ENCODE results near the gene PLA2G2D. TPM values are rescaled to one million over a fixed set of nuclear protein-coding genes. Genes with fewer than 3 reads are reported as not detected.

Gene PLA2G2D, protein sequence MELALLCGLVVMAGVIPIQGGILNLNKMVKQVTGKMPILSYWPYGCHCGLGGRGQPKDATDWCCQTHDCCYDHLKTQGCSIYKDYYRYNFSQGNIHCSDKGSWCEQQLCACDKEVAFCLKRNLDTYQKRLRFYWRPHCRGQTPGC
- total RNA-seq (2014; rRNA removed; shearing (Covaris generic)), result not detected in 2 replicates

DNA sequence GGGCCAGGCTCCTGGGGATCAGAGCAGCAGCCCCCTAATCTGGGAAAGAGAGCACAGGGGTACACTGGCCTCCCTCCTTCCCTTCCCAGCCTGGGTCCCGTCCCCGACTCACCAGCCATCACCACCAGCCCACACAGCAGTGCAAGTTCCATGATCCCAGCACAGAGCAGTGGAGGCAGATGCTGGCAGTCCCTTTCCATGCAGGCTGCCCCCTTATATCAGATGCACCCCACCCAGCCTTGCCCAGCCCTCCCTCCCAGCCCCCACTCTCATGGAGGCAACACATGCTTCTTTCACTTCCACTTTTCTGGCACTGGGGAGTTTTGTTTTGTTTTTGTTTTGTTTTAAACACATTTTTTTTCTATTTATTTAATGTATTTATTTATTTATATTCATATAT is at the start of gene PLA2G2D:
Gene PLA2G2D (minus strand): TSS at position 190 of the 400 bp plus-strand sequence. CDS start 38 bp downstream, at position 152.
- no peaks in the 10 kb centered on the region for H3K36me3 ChIP-seq
- H3K9me3 ChIP-seq (replicated peaks), result no peaks in the 10 kb centered on the region
- H3K27ac ChIP-seq, result no peak within 1 kb of the TSS
- H3K4me3 ChIP-seq, result no peak within 1 kb of the TSS
- H3K27me3 ChIP-seq (replicated peaks), result peaks cover 27% of the 10 kb centered on the region
- no peaks in the 10 kb centered on the region for H3K4me1 ChIP-seq (replicated peaks)
- DNase-seq (ENCODE audit: low read depth in 1 of 2, low spot score in 2 of 2), result no peak

DNA sequence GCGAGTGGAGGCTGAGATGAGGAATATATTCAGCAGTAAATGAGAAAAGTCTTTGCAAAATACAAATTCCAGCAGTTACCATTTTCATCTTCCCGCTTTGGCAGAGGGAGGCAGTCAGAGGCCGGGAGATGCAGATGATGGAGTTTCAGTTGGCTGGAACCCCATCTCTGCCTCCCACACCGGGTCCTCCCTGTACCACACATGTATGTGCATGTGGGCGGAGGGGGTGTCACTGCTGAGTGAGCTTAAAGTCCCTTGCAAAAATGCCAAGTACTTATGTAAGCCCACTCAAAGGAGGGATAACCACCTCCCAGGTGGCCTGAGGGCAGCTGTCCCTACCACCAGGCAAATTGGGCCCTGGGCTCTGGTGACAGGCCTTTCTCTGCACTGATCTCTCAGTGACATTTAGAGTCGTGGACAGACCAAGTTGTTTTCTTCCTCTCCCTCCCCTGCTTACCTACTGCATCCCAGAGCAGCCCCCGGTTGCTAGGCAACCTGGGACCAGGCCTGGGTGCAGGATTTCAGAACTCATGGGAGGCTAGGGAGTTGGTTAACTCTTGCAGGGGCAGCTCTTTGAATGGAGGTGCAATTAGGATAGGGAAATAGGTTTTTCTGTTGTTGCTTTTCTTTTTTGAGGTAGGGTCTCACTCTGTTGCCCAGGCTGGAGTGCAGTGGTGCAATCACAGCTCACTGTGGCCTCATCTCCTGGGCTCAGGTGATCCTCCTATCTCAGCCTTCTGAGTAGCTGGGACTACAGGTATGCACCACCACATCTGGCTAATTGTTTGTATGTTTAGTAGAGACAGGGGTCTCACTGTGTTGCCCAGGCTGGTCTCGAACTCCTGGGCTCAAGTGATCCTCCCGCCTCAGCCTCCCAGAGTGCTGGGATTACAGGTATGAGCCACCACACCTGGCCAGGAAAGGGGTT is 49.5 kb upstream of the PLA2G2D start:
- H3K27ac ChIP-seq, result no peak overlapping the region
- DNase-seq (ENCODE audit: low read depth in 1 of 2, low spot score in 2 of 2), result no peak
- H3K27me3 ChIP-seq (replicated peaks), result no peaks in the 10 kb centered on the region
- no peaks in the 10 kb centered on the region for H3K36me3 ChIP-seq
- no peak overlapping the region for H3K4me3 ChIP-seq
- no peaks in the 10 kb centered on the region for H3K4me1 ChIP-seq (replicated peaks)
- no peaks in the 10 kb centered on the region for H3K9me3 ChIP-seq (replicated peaks)

DNA sequence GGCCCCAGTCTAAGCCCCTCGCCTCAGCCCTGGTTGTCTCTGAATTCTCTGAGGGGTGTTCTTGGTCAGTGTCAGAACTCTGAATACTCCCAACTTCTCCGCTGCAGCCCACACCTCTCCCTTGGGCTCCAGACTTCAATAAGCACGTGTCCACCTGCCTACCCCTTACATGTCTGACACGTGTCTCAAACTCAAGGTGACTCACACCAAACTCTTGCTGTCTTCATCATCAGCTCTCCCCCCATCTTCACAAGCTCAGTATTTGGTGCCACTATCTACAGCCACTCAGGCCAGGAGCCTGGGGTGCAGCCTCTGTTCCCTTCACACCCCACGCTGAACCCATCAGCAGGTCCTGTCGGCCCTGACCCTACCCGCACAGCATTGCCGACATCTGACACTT is 47.8 kb upstream of the PLA2G2D start:
- no peaks in the 10 kb centered on the region for H3K27me3 ChIP-seq (replicated peaks)
- no peaks in the 10 kb centered on the region; the same call in none of the 2 replicates for H3K9me3 ChIP-seq (replicated peaks)
- no peak overlapping the region for H3K27ac ChIP-seq
- no peaks in the 10 kb centered on the region for H3K4me1 ChIP-seq (replicated peaks)
- DNase-seq (ENCODE audit: low read depth in 1 of 2, low spot score in 2 of 2), result no peak
- H3K4me3 ChIP-seq, result no peak overlapping the region
- H3K36me3 ChIP-seq, result no peaks in the 10 kb centered on the region

DNA sequence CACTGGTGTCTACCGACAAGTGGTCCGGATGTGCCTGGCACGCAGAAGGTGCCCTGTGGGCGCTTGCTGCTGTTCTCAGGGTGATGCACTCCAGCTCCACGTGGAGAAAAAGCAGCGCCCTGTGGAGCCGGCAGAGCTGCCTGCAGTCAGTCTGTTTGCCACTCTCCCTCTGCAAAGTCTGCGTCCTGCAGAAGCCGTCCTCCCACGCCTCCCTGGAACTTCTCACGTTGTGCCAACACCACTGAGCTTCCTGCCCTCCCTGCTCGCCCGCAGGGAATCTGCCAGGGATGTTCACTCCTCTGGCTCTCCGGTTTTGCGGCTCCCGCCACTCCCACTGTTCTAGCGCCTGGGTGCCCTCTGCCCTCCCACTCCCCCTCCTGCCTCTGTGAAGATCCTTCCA is 46.7 kb upstream of the PLA2G2D start:
- no peaks in the 10 kb centered on the region; the same call in none of the 2 replicates for H3K9me3 ChIP-seq (replicated peaks)
- no peaks in the 10 kb centered on the region for H3K4me1 ChIP-seq (replicated peaks)
- no peak overlapping the region for H3K27ac ChIP-seq
- no peaks in the 10 kb centered on the region for H3K27me3 ChIP-seq (replicated peaks)
- H3K36me3 ChIP-seq, result no peaks in the 10 kb centered on the region
- DNase-seq (ENCODE audit: low read depth in 1 of 2, low spot score in 2 of 2), result no peak
- no peak overlapping the region for H3K4me3 ChIP-seq

DNA sequence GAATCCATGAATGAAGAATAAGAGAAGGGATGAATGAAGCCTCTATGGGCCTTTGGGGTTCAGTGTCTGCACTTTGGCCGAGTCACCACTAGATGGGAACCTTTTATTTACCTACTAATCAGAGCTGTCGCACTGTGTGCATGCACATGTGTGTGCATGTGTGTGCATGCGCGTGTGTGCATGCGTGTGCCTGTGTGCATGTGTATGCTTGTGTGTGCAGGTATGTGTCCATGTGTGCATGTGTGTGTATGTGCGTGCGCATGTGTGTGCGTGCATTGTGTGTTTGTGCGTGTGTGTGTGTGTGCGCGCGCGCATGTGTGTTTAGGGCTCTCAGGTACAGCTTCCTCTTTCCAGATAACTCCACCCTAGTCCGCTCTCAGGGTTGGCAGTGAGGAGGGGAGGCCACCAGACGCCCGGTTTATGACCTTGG is 46.2 kb upstream of the PLA2G2D start:
- H3K9me3 ChIP-seq (replicated peaks), result peaks cover 3% of the 10 kb centered on the region
- no peaks in the 10 kb centered on the region for H3K36me3 ChIP-seq
- no peak overlapping the region for H3K27ac ChIP-seq
- H3K4me3 ChIP-seq, result no peak overlapping the region
- no peaks in the 10 kb centered on the region for H3K27me3 ChIP-seq (replicated peaks)
- H3K4me1 ChIP-seq (replicated peaks), result no peaks in the 10 kb centered on the region
- no peak for DNase-seq (ENCODE audit: low read depth in 1 of 2, low spot score in 2 of 2)

DNA sequence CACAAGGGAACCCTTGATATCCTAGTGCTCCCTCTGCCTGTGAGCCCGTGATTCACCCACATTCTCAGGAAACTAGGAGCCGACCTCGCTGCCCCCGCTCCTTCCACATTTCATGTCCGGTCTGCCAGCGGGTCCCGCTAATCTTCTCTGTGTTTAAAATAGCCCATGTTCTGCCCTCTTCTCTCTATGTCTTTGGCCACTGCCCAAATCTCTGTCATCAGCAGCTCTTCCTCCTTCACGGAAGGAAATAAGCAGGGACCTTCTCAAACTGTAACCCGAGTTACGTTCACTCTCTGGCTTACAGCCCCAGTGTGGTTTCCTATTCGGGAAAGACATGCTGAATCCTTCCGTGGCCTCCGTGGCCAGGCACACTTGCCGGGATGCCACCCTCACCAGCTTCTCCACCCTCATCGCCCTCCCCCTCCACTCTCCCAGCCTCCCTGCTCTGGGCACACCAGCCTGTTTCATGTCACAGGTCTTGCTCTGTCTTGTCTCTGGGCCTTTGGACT is 45.4 kb upstream of the PLA2G2D start:
- H3K27ac ChIP-seq, result no peak overlapping the region
- H3K9me3 ChIP-seq (replicated peaks), result peaks cover 11% of the 10 kb centered on the region
- DNase-seq (ENCODE audit: low read depth in 1 of 2, low spot score in 2 of 2), result no peak
- H3K4me1 ChIP-seq (replicated peaks), result no peaks in the 10 kb centered on the region
- no peaks in the 10 kb centered on the region for H3K27me3 ChIP-seq (replicated peaks)
- H3K4me3 ChIP-seq, result no peak overlapping the region
- no peaks in the 10 kb centered on the region for H3K36me3 ChIP-seq

DNA sequence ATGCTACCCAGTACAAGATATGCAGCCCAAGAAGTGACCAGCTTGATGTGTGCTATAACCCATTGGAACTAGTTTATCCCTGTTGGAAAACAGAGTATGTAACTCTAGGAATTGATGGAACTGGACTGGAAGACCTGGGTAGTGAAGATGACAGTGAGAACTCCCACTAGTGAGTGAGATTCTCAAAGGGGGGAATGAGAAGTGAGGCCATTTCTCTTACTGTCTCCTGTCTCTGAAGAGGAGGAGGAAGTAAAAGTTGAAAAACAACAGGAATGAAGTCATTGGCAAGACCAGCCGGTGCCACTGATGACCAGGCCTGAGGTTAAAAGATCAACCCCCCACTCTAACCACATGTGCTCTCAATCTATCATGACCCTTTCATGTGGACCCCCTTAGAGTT is 40.7 kb upstream of the PLA2G2D start:
- Histone ChIP-seq H3K27ac (no peak overlapping the region), H3K27me3 (replicated peaks) (no peaks in the 10 kb centered on the region), H3K4me1 (replicated peaks) (no peaks in the 10 kb centered on the region), H3K4me3 (no peak overlapping the region), H3K9me3 (replicated peaks) (peaks cover 14% of the 10 kb centered on the region), H3K36me3 (no peaks in the 10 kb centered on the region)
- no peak for DNase-seq (ENCODE audit: low read depth in 1 of 2, low spot score in 2 of 2)

DNA sequence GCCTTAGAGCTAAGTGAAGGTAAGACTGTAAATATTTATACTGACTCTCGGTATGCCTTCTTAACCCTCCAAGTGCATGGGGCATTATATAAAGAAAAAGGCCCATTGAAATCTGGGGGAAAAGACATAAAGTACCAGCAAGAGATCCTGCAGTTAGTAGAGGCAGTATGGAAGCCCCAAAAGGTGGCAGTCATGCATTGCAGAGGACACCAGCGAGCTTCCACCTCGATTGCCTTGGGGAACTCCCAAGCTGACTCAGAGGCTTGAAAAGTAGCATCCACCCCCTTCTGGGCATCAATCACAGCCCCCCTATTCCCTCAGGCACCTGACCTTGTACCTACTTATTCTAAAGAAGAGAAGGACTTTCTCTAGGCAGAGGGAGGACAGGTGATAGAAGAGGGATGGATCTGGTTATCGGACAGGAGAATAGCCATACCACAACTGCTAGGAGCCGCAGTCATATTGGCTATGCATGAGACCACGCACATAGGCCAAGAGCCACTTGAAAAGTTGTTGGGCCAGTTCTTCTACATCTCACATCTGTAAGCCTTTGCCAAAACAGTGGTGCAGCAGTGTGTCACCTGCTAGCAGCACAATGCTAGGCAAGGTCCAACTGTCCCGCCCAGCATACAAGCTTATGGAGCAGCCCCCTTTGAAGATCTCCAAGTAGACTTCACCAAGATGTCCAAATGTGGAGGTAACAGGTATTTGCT is 39.2 kb upstream of the PLA2G2D start:
- H3K4me3 ChIP-seq, result no peak overlapping the region
- H3K27me3 ChIP-seq (replicated peaks), result no peaks in the 10 kb centered on the region
- no peak overlapping the region for H3K27ac ChIP-seq
- H3K36me3 ChIP-seq, result no peaks in the 10 kb centered on the region
- no peak for DNase-seq (ENCODE audit: low read depth in 1 of 2, low spot score in 2 of 2)
- H3K4me1 ChIP-seq (replicated peaks), result no peaks in the 10 kb centered on the region
- peaks cover 14% of the 10 kb centered on the region for H3K9me3 ChIP-seq (replicated peaks)

DNA sequence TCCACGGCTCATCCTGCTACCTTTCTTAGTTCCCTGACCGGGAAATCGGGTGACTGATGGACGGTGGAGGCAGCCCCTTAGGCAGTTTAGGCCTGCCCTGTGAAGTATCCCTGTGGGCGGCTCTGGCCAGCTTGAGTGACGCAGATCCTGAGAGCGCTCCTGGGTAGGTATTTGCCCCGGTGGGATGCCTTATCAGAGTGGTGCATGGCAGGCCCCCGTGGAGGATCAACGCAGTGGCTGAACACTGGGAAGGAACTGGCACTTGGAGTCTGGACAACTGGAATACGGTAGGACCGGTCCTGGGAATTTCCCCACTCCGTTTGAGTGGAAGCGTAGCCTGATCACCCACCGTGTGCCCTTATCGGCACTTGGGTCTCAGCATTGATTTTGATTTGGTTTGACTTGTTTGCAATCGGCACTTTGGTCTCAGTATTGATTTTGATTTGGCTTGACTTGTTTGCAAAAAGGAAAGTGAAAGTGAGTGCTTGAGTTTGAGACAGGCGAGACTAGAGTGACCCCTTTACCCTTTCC is 35.0 kb upstream of the PLA2G2D start:
- Histone ChIP-seq H3K36me3 (no peaks in the 10 kb centered on the region), H3K27ac (no peak overlapping the region), H3K4me3 (no peak overlapping the region), H3K4me1 (replicated peaks) (peaks cover 4% of the 10 kb centered on the region), H3K9me3 (replicated peaks) (no peaks in the 10 kb centered on the region), H3K27me3 (replicated peaks) (no peaks in the 10 kb centered on the region)
- DNase-seq (ENCODE audit: low read depth in 1 of 2, low spot score in 2 of 2), result no peak

DNA sequence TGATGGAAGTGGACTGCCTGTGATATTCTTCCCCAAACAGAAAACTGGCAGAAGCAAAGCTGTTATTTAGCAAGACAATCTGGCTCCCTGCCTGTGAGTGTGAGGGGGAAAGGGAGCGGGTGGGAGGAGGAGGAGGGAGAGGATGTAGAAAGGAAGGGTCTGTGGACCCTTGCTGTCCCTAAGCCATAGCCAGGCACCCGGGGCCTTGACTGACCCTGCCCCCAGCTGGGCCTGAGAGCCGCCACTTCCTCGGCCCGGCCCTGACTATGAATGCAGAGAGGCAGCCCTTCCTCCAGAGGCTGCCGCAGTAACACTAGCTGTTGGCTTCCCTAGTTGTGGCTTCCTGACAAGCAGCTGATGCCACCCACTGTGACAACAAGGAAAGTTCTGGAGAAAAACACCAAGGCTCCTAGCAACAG is 33.7 kb upstream of the PLA2G2D start:
- Histone ChIP-seq H3K4me3 (no peak overlapping the region), H3K36me3 (no peaks in the 10 kb centered on the region), H3K4me1 (replicated peaks) (peaks cover 4% of the 10 kb centered on the region), H3K27me3 (replicated peaks) (no peaks in the 10 kb centered on the region), H3K9me3 (replicated peaks) (no peaks in the 10 kb centered on the region), H3K27ac (no peak overlapping the region)
- DNase-seq (ENCODE audit: low read depth in 1 of 2, low spot score in 2 of 2), result no peak

DNA sequence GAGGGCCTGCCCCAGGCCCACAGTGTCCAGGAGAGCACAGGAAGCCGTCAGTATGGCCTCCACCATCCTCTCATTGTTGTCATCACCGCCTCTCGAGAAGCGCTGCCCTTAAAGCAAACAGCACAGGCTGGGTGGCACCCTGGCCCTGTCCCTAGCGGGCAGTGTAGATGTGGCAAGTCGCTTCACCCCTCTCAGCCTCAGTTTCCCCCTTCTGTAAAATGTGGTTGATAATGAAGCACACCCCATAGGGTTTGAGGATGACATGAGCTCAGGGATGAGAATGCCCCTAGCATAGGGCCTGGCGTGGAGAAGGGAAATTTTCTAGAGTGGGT is 33.2 kb upstream of the PLA2G2D start:
- no peaks in the 10 kb centered on the region for H3K9me3 ChIP-seq (replicated peaks)
- no peaks in the 10 kb centered on the region for H3K36me3 ChIP-seq
- H3K4me3 ChIP-seq, result no peak overlapping the region
- H3K4me1 ChIP-seq (replicated peaks), result peaks cover 4% of the 10 kb centered on the region
- no peak for DNase-seq (ENCODE audit: low read depth in 1 of 2, low spot score in 2 of 2)
- H3K27ac ChIP-seq, result no peak overlapping the region
- no peaks in the 10 kb centered on the region for H3K27me3 ChIP-seq (replicated peaks)

DNA sequence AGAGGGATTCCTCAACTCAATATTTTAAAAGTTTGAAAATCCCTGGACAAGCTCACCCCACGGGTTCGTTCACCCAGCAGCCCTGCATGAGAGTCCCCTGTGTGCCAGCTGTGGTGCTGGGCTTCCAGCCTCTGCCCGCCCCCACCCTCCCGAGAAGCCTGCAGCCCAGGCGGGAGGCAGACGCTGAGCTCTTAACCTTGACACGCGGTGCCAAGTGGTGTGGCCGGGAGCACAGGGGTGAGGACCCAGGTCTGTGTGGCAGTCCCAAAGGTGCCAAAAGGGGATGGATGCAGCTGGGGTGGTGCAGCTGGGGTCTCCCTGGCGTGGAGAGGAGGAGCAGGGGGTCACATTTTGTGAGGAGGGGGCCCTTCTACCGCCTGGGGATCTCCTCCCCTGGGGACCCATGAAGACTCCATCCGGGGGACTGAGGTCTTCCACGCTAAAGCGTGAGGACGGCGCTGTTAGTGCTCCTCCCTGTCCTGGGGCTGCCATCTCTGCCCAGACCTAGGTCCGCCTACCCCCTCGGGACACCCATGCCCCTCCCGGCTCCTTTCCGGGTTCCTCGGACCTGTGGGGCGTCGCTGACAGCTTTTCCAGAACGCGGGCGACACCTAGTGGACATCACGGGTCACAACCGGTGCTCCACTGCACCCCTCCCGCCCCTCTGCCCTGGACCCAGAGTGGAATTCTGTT is 32.7 kb upstream of the PLA2G2D start:
- Histone ChIP-seq H3K36me3 (no peaks in the 10 kb centered on the region), H3K9me3 (replicated peaks) (no peaks in the 10 kb centered on the region), H3K4me3 (no peak overlapping the region), H3K4me1 (replicated peaks) (peaks cover 4% of the 10 kb centered on the region), H3K27ac (no peak overlapping the region), H3K27me3 (replicated peaks) (no peaks in the 10 kb centered on the region)
- DNase-seq (ENCODE audit: low read depth in 1 of 2, low spot score in 2 of 2), result peak; percentile 62 to 84

DNA sequence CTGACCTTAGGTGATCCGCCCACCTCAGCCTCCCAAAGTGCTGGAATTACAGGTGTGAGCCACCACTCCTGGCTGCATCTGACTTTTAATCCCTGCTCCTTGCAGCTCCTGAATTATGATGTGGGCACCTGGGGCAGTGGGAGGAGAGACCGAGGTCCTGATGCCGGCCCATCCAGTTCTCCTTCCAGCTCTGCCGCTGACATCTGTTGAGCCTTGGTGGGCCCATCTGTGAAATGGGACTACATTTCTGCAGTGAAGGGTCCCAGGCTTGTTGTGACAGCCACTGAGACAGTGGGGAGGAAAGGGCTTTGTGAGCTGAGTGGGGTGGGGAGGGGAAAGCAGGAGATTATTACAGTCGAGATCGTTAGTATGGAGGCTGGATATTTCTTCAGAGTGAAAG is 31.6 kb upstream of the PLA2G2D start:
- Histone ChIP-seq H3K36me3 (no peaks in the 10 kb centered on the region), H3K4me1 (replicated peaks) (peaks cover 4% of the 10 kb centered on the region), H3K4me3 (no peak overlapping the region), H3K9me3 (replicated peaks) (no peaks in the 10 kb centered on the region), H3K27me3 (replicated peaks) (no peaks in the 10 kb centered on the region), H3K27ac (no peak overlapping the region)
- DNase-seq (ENCODE audit: low read depth in 1 of 2, low spot score in 2 of 2), result no peak

Measured in SJSA1 (cell line).